HG03342 (cell line): ENCODE data around the gene DRD4.
"Not testable (repeated sequence)": the region's sequence is repeated elsewhere in the genome, so short reads cannot be mapped to it uniquely, and the experiment has no call there.

ENCODE experiments used
- ATAC-seq: cut with Tn5 transposase; IDR thresholded peaks from one replicate; pipeline ENCODE4 v1.9.1; 2021; ENCODE audit warnings: mild to moderate bottlenecking, moderate library complexity; ENCODE audit not compliant: unreplicated experiment

DRD4 gene

DNA sequence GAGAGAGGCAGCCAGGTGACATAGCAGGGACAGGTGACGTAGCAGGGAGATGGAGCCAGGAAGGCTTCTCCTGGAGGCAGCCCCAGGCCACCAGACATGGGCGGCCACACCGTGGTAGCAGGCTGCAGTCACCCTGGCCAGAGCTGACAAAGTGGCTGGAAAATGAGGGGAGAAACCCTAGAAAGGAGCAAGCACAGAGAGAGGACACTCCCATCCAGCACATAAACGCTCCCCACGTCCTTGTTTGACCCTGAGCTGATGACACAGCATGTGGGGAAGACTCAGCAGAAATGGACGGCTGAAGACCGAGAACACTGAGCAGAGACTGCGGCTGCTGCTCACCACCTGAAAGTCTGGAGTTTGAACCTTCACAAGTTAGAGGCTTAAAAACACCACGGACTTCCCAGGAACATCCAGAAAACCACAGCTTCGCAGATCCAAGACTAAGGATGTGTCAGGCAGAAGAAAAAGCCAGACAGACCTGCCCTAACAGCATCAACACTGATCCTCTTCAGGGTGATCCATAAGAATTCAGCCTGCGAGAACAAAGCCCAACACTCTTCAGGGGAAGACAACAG is 28.7 kb downstream of the DRD4 start:
- ATAC-seq = no peak

DNA sequence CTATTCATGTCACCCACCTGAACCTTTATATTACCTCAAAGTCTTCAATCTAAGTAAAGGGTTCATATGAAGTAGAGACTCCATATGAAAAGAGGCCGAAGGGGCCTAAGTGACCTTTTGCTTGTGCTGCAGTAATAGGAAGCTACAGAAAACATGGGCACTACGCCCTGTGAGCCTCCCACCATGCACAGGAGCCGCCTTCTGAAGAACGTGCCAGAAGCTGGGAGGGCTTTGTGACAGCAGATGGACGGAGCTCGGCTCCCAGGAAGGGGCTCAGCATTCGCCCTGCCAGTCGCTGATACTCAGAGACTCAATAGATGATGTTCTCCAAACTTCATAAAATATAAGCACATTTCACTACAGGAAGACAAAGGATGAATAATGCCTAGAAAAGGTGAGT is 36.8 kb downstream of the DRD4 start:
- ATAC-seq = no peak

DNA sequence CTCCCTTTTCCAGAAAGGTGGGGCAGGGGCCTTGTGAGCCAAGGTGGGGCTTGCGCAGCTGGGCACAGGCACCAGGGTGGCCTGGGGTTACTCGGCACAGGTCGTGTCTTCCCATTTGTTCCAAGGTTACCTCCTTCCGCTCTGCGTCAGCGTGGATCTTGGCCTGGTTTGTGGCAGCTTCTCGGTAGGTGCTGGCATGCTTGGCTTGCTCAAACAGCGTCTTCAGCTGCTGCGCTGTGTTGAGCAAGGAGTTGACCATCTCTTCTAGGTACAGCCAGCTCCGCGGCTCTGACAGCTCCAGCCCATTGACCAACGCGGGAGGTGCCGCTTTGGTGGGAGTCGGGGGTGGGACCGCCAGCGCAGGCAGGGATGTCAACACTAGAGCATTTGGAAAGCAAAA is 37.3 kb downstream of the DRD4 start:
- ATAC-seq = no peak

DNA sequence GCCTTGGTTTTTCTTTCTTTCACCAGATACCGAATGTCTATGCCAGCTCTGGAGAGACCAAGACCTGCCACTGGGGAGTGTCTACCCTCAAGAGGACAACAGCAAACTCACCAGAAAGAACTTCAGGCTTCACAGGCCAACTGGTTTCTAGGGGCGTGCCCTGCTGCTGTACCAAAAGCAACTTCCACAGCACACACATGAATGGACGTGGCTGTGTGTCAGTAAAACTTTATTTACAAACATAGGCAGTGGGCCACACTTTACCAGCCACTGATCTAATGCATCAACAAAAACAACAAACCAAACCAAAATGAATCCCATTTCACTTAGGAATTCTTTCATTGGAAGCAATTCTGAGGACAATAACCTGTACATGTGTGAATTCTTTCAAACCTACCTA is 41.2 kb downstream of the DRD4 start:
- ATAC-seq = no peak

DNA sequence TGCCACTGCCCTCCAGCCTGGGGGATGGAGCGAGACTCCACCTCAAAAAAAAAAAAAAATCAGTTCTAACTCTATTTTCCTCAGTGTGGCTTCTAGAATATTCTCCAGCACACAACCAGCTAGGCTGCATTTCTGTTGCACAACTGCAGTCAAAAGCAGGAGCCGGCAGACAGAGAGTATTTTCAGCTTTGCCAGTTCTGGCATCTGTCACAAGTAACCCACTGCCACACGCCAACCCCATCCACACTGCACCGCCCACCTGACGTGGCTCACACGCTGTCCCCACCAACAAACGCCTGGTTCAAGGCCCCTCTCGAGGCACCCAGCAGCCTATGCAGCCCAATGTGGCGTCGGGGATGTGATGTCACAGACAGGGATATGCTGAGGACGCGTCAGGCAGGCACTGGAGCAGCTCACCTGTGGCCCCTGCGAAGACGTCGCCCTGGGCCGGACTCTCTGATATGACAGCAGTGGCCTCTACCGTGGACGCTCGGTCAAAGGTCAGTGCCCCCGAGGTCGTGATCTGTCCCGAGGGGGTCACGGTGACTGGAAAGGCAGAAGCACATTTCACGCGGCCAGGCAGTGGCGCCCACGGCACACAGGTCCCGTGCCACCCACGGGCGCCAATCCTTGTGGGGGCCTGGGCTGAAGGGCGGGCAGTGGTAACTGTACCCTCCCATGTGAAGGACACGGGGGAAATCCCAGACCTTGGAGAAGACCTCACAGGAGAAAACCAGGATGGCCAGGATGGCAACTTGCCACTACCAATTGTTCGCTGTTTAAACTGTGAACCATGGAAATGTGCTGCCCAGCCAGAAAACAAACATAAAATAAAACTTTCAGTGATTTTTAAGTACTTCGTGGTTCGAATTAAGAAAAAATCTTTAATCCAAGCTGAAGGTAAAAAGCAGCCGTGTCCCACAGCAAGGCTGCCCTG is 42.5 kb downstream of the DRD4 start:
- ATAC-seq = no peak

DNA sequence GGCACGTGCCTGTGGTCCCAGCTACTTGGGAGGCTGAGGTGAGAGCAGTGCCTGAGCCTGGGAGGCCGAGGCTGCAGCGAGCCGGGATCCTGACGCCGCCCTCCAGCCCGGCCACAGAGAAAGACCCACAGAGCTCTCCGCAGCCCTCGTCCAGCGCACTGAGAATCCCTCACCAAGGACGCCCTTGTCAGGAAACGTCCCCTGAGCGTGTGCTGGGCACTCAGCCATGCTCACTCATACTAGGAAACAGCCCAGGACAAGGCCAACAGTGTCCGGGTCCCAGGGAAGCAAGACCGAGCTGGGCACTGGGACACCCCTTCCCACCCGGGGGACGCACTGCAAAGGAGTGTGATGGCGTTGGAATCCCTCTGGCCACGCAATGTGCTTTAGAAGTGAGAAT is 43.4 kb downstream of the DRD4 start:
- ATAC-seq = no peak

DNA sequence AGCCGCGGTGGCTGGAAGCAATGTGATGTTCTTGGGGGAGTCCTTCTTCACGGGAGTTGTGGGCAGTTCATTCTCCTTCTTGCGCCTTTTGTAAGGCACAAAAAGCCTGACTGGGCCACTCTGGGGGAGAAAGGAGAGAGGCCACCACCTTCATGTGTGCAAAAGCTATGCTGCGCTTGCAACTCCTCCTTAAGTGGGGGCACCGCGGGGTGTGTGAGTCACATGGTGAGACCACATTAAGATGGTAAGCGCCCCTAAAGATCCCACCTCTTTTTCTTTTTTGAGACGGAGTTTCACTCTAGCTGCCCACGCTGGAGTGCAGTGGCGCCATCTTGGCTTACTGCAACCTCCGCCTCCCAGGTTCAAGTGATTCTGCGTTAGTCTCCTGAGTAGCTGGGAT is 43.9 kb downstream of the DRD4 start:
- ATAC-seq = no peak

DNA sequence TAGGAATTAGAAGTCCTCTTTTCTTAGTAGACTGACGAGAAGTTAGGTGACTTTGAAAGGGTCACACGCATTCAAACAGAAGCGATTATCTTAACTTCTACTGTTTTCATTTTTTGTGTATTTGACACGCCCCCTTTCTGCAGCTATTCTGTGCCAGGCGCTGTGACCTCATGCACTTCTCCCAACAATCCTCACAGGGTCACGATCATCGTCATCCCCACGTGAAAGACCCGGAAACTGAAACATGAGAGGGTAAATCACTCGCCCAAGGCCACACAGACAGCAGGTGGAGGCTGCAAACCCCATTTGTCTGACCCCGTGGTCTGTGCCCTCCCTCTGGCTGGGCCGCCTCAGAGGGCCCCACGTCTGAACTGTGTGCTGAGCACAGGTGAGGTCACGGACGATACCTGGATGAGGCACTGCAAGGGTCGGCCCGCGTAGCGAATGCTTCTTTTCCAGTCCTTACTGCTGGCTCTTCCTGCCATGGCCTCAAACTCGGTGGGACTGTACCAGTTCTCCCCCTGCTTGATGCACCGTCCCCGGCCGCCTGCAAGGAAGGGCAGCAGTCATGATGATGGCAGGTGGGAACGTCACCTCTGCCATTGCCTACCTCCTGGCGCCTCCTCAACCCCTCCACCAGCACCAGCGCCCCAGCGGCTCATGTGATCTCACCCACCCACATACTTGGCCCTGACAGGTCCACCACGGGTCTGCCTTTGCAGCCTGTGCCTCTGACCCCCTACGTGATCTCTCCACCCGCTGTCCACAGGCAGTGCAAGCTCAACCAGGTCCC is 49.6 kb downstream of the DRD4 start:
- ATAC-seq = no peak

DNA sequence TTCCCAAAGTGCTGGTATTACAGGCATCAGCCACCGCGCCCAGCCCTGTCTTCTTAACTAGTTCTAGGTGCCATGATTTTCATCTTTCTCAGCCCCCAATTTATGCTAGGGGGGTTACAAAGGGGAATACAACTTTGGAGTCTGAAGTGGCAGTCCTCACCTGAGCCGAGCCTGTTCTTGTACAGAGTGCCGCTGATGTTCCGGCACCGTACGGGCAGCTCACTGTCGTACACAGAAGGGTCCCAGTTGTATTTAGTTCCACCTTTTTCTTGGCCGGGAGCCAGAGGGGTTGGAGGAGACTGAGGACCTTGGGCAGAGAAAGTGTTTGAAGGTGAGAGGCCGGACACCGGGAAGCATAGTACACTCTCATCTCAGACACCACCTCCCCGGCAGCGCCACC is 50.7 kb downstream of the DRD4 start:
- no peak for ATAC-seq

DNA sequence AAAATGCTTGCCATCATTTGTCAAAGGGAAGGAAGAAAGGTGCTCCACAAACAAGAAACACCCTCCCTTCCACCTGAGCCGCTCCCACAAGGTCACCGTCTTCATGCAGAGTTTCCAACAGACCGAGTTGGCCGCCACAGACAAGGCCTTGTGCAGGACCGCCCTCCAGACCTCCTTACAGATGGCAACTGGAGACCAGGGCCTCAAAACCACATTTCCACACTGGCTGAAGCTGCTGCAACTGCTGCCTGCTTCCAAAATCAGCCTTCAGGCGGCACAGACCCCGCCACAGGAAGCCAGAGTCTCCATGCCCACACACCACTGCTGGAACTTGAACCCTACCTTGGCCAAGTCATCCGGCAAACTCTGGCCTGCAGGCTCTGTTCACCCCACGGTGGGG is 51.6 kb downstream of the DRD4 start:
- ATAC-seq = no peak

DNA sequence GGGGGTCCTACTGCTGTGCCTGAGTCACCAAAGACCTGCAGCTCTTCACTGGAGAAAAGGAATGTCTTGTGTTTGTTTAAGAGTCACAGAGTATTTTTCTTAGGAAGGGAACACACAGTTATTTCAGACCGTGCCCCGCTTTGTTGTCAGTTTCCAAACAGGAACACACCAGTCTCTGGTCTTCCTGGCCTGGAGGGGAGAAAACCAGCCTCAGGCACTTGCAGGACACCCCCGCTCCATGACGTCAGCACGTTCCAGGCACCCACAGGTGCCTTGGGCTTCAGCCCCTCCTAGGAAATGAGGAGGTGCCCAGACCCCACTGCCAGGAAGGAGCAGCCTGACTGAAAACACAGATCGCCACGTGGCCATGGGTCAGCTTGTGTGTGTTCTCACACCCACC is 52.6 kb downstream of the DRD4 start:
- ATAC-seq = no peak

DNA sequence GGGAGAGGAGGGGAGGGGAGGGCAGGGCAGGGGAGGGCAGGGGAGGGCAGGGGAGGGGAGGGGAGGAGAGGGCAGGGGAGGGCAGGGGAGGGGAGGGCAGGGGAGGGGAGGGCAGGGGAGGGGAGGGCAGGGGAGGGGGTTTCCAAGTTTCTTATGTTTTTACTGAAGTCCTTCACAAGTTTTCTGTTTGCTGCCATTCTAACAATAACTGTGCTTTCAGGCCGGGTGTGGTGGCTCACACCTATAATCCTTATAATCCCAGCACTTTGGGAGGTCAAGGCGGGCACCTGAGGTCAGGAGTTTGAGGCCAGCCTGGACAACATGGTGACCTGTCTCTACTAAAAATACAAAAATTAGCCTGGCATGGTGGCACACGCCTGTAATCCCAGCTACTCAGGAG is 53.2 kb downstream of the DRD4 start:
- not testable (repeated sequence) for ATAC-seq
